Lung (tissue), 12 donors: ENCODE data around the gene CD59. TPM values are rescaled to one million over a fixed set of nuclear protein-coding genes. Genes with fewer than 3 reads are reported as not detected.

ENCODE experiments used
- ATAC-seq: fragments of 200-7000 bp; cut with Tn5 transposase; one replicate; pipeline ENCODE4 v1.9.1; 2020; ENCODE audit warnings: moderate number of reproducible peaks; ENCODE audit not compliant: insufficient read depth, low FRiP score
- DNase-seq, 3 donors: peaks; one replicate each; pipeline ENCODE4 v3.0.0-alpha.2; 2013 to 2017
- H3K27ac ChIP-seq, 2 donors: one replicate each; pipeline ENCODE4 v1.5.1; 2013; ENCODE audit warnings: mild to moderate bottlenecking in 2 of 2, moderate library complexity in 2 of 2, control low read depth in 1 of 2, inconsistent platforms in 1 of 2, low read depth in 1 of 2, low read length in 1 of 2
- H3K27me3 ChIP-seq, 3 donors: one replicate each; pipeline ENCODE4 v1.5.1; 2013; ENCODE audit warnings: low read length in 2 of 3; ENCODE audit not compliant: control insufficient read depth in 3 of 3, insufficient read depth in 3 of 3
- H3K36me3 ChIP-seq, 4 donors: one replicate each; pipeline ENCODE4 v1.5.1; 2013; ENCODE audit warnings: low read length in 4 of 4, mild to moderate bottlenecking in 1 of 4, moderate library complexity in 1 of 4; ENCODE audit not compliant: control insufficient read depth in 4 of 4, insufficient read depth in 4 of 4
- H3K4me1 ChIP-seq, 5 donors: one replicate each; pipeline ENCODE4 v1.5.1; 2013; ENCODE audit warnings: low read length in 5 of 5, mild to moderate bottlenecking in 2 of 5, moderate library complexity in 1 of 5; ENCODE audit not compliant: control insufficient read depth in 5 of 5, insufficient read depth in 5 of 5
- H3K4me3 ChIP-seq: one replicate; pipeline ENCODE4 v1.5.1; 2013; ENCODE audit warnings: mild to moderate bottlenecking, control low read depth, moderate library complexity
- H3K9ac ChIP-seq, 2 donors: one replicate each; pipeline ENCODE4 v1.5.1; 2013; ENCODE audit warnings: low read length in 2 of 2, control low read depth in 1 of 2; ENCODE audit not compliant: insufficient read depth in 1 of 2
- H3K9me3 ChIP-seq, 4 donors: one replicate each; pipeline ENCODE4 v1.5.1; 2013; ENCODE audit warnings: low read length in 3 of 4, mild to moderate bottlenecking in 1 of 4, moderate library complexity in 1 of 4; ENCODE audit not compliant: control insufficient read depth in 4 of 4, insufficient read depth in 3 of 4
- WGBS, 2 donors: extraction: QIAGEN DNeasy Blood & Tissue Kit; methylation state at CpG; one replicate each; pipeline ENCODE4 v1.1.7; 2013; 5-methylcytosine and 5-hydroxymethylcytosine counted together
- polyA plus RNA-seq, 2 donors: library from polyadenylated mRNA; stranded (reverse); fragments of 200-250 nt; gene quantifications; one replicate each; pipeline ENCODE4 v1.2.1, GENCODE V29; 2013
- total RNA-seq, 2 donors: library from RNA; depleted of rRNA in 1 of 2; stranded (reverse); fragments of >200 nt in 1 of 2; gene quantifications; one replicate each; pipeline ENCODE4 v1.2.1, GENCODE V29; 2014 to 2021
- TF ChIP-seq, protein P1 (sequence below): IDR thresholded peaks from 2 replicates; pipeline ENCODE4 v1.5.1; 2012; ENCODE audit warnings: mild to moderate bottlenecking; ENCODE audit errors: control extremely low read depth, extremely low read depth
- donor health status: control.
- donor health status: control.
- donor health status: Bipolar disorder and iron deficiency.
- donor health status: healthy.
- donor health status: DM: yes; HTN: yes; CAD: no.

CD59 gene
- total and polyA plus RNA-seq, 4 donors = 215 to 833 (median 539) TPM

DNA sequence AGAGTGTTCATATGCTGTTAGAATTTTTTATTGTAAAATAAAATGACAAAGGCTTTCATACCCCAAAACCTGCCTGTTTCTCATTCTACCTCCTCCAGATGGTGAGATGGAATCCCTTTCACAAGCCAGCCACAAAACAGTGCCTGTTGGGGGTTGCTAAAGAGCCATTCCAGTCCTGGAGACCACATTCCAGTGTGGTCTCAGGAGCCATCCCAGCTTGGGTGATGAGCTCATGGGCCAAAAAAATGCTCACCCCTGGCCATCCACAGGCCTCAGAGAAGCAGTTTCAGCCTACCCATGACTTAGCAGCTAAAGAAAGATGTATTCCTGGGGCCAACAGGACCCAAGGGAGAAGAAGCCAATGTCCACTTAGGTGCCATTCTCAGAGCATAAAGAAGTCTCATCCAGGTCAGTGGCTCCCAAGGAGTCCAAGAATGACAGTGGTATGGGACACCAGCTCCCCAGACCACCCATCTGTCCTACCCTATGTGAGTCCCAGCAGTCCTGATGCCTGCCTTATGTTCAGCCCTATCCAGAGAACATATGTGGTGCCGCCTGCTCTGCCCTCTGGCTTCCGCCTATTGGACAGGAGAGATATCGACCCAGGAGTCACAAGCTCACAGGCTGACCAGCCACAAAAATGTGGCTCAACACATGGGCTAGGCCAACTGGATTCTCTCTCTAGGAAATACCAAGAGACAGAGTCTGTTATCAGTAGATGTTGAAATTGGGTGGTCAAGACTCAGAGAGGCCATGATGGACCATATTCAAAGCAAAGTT lies 62.0 kb downstream of the CD59 start:
- 96 to 97% methylated on average over 3 of the region's 3 CpGs for WGBS, 2 donors
- Histone ChIP-seq H3K9ac (no peak overlapping the region), H3K9me3 (peaks cover 0 to 4% (median 0%) of the 10 kb centered on the region in 4 donors), H3K4me1 (peaks cover 0 to 2% (median 0%) of the 10 kb centered on the region in 5 donors), H3K27ac (no peak overlapping the region), H3K27me3 (no peaks in the 10 kb centered on the region), H3K36me3 (no peaks in the 10 kb centered on the region), H3K4me3 (no peak overlapping the region)
- no peak for ATAC-seq
- TF ChIP-seq, protein P1, sequence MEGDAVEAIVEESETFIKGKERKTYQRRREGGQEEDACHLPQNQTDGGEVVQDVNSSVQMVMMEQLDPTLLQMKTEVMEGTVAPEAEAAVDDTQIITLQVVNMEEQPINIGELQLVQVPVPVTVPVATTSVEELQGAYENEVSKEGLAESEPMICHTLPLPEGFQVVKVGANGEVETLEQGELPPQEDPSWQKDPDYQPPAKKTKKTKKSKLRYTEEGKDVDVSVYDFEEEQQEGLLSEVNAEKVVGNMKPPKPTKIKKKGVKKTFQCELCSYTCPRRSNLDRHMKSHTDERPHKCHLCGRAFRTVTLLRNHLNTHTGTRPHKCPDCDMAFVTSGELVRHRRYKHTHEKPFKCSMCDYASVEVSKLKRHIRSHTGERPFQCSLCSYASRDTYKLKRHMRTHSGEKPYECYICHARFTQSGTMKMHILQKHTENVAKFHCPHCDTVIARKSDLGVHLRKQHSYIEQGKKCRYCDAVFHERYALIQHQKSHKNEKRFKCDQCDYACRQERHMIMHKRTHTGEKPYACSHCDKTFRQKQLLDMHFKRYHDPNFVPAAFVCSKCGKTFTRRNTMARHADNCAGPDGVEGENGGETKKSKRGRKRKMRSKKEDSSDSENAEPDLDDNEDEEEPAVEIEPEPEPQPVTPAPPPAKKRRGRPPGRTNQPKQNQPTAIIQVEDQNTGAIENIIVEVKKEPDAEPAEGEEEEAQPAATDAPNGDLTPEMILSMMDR = no peak
- DNase-seq = no peak

DNA sequence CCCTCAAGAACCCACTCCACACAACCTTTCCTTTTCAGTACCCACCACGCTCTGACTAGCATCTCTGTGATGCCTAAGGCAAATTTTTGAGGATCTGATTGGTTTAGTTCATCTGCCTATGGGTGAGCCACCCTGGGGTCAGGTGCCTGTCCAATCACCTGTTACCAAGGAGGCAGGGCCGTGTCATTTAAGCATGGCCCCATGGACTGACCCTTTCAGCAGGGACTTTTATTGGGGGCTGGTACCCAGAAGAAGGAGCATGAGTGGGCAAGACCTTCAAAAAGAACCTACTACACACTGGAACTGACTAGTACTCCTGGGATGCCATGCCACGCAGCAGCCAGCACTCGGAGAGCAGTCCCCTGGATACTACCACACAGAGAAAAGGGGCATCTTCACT lies 64.0 kb downstream of the CD59 start:
- no peak overlapping the region for H3K27ac ChIP-seq
- 90 to 94% methylated on average over 4 of the region's 4 CpGs for WGBS, 2 donors
- TF ChIP-seq, protein P1 = no peak
- H3K27me3 ChIP-seq = no peaks in the 10 kb centered on the region
- DNase-seq (no peak), ATAC-seq (no peak)
- H3K9me3 ChIP-seq = no peaks in the 10 kb centered on the region
- no peak overlapping the region for H3K9ac ChIP-seq
- peaks cover 0 to 2% (median 0%) of the 10 kb centered on the region in 5 donors for H3K4me1 ChIP-seq
- no peak overlapping the region for H3K4me3 ChIP-seq
- no peaks in the 10 kb centered on the region for H3K36me3 ChIP-seq

DNA sequence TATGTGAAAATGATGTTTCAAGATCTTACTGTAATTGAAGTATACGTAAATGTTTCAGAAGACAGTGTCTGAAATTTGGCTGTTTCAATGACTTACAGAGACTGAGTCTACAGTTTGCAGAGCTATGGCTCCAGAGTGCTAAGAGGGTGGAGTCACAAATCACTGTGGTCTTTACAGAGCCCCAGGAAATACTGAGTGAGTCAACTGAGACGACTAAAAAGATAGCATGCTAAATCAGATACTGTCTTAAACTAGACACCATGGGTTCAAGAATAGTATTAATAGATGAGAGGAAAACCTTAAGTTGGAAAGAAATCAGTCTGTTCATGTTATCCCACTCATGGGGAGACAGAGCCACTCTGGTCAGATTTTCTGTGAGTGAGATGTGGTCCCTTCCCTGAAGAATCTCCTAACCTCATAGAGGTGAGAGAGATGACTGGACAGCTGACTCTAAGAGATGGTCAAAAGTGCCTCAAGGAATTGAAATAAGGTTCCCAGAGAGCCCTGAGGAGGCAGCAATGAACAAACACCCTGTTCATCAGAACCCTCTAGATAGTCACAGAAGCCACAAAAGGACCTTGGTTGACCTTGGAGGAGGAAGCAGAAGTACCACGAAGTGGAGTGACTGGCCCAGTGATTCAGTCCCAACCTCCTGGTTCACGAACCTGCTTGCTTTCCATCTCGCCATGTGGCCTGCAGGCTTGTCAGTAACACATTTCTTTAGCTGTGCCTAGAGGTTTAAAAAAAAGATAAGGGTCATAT lies 65.8 kb downstream of the CD59 start:
- WGBS, 2 donors = 69 to 77% methylated on average over 5 of the region's 5 CpGs
- Histone ChIP-seq H3K9ac (no peak overlapping the region), H3K4me1 (peaks cover 0 to 2% (median 0%) of the 10 kb centered on the region in 5 donors), H3K27ac (no peak overlapping the region), H3K4me3 (no peak overlapping the region), H3K36me3 (no peaks in the 10 kb centered on the region), H3K27me3 (no peaks in the 10 kb centered on the region), H3K9me3 (no peaks in the 10 kb centered on the region)
- DNase-seq = no peak
- no peak for ATAC-seq
- TF ChIP-seq, protein P1 = no peak
